Loucy (cell line): ENCODE data around the gene KISS1.

Source experiments
- CTCF ChIP-seq: fragments of 200-600 bp; sonication (generic); conservative IDR thresholded peaks from 2 replicates; pipeline ENCODE4 v1.5.1; 2014; ENCODE audit warnings: mild to moderate bottlenecking, antibody characterized with exemption, low read length
- EZH2phosphoT487 ChIP-seq: fragments of 200-600 bp; IDR thresholded peaks from 2 replicates; pipeline ENCODE4 v1.6.1; 2018; ENCODE audit warnings: antibody characterized with exemption, mild to moderate bottlenecking, moderate library complexity, borderline replicate concordance

GRCh38 chr1:204198348-204199340 is 2.4 kb upstream of the KISS1 start:
- TF ChIP-seq CTCF: no peak
- TF ChIP-seq EZH2phosphoT487: no peak
